ENCODE measurements around the gene KLHL3.

DNA sequence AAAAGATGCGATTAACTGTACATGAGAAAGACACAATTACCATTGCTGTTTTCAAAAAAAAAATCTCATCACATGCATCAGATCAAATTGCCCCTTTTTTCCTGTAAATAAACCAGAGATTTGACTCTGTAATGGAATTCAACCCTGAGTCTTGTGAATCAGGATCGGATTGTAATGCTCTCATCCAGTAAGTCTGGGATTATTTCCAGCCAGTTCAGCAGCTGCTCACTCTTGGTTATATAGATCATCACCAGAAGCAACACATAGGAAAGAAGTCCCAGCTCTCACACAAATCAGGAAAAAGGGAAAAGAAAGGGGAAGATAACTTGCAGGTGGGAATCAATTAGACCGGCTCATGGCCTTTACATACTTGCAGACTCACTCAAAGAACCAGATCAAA, 138.9 kb downstream of the KLHL3 start:
- TF ChIP-seq POLR2AphosphoS5 (IDR thresholded peaks at IDR 0.05; ENCODE audit: insufficient read depth, low read depth, low read length) (no peak), POLR2A (IDR thresholded peaks at IDR 0.05; ENCODE audit: low read depth, low read length) (no peak), MYC (IDR thresholded peaks at IDR 0.05; ENCODE audit: low read depth, low read length) (no peak), JUN (IDR thresholded peaks at IDR 0.05; ENCODE audit: borderline replicate concordance, insufficient read depth, insufficient read length, low read depth) (no peak)
- TF ChIP-seq, protein P1, sequence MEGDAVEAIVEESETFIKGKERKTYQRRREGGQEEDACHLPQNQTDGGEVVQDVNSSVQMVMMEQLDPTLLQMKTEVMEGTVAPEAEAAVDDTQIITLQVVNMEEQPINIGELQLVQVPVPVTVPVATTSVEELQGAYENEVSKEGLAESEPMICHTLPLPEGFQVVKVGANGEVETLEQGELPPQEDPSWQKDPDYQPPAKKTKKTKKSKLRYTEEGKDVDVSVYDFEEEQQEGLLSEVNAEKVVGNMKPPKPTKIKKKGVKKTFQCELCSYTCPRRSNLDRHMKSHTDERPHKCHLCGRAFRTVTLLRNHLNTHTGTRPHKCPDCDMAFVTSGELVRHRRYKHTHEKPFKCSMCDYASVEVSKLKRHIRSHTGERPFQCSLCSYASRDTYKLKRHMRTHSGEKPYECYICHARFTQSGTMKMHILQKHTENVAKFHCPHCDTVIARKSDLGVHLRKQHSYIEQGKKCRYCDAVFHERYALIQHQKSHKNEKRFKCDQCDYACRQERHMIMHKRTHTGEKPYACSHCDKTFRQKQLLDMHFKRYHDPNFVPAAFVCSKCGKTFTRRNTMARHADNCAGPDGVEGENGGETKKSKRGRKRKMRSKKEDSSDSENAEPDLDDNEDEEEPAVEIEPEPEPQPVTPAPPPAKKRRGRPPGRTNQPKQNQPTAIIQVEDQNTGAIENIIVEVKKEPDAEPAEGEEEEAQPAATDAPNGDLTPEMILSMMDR (IDR thresholded peaks at IDR 0.05; ENCODE audit: extremely low read depth in 1 of 2, insufficient read depth in 1 of 2, low read depth in 1 of 2, low read length in 2 of 2): no peak

Measured in endothelial cell of umbilical vein (primary cell).